Peyer's patch (tissue), 4 donors: ENCODE results near the gene PKD2. TPM values are rescaled to one million over a fixed set of nuclear protein-coding genes. Genes with fewer than 3 reads are reported as not detected.

ENCODE experiments used
- DNase-seq, 3 donors: peaks; one replicate each; pipeline ENCODE4 v3.0.0-alpha.2; 2017 to 2019
- H3K27ac ChIP-seq, 4 donors: fragments of 200-600 bp; sonication (generic); one replicate each; pipeline ENCODE4 v1.5.1; 2016 to 2019
- H3K27me3 ChIP-seq, 2 donors: fragments of 200-600 bp; sonication (generic); one replicate each; pipeline ENCODE4 v1.5.1; 2019
- H3K36me3 ChIP-seq, 3 donors: fragments of 200-600 bp; sonication (generic); one replicate each; pipeline ENCODE4 v1.5.1; 2016 to 2019
- H3K4me1 ChIP-seq, 4 donors: fragments of 200-600 bp; sonication (generic); one replicate each; pipeline ENCODE4 v1.5.1; 2016 to 2019
- H3K4me3 ChIP-seq, 4 donors: fragments of 200-600 bp; sonication (generic); 1 replicate in 3 of 4; 2 replicates in 1 of 4; pipeline ENCODE4 v1.5.1; 2016 to 2019; ENCODE audit warnings: mild to moderate bottlenecking in 1 of 4
- H3K9me3 ChIP-seq, 4 donors: fragments of 200-600 bp; sonication (generic); one replicate each; pipeline ENCODE4 v1.5.1; 2016 to 2019; ENCODE audit warnings: mild to moderate bottlenecking in 1 of 4
- CTCF ChIP-seq, 6 experiments: fragments of 450-650 bp in 4 of 6; fragments of 200-600 bp in 2 of 6; sonication (generic) in 1 of 6; IDR thresholded peaks; one replicate each; pipeline ENCODE4 v1.5.1; 2017 to 2019; ENCODE audit warnings: antibody characterized with exemption in 6 of 6, mild to moderate bottlenecking in 3 of 6, moderate library complexity in 1 of 6
- POLR2A ChIP-seq, 2 donors: fragments of 450-650 bp; IDR thresholded peaks; one replicate each; pipeline ENCODE4 v1.5.1; 2017; ENCODE audit warnings: antibody characterized with exemption in 2 of 2, mild to moderate bottlenecking in 2 of 2, moderate library complexity in 2 of 2
- total RNA-seq, 4 donors: library from RNA; depleted of rRNA; stranded (reverse); fragments of >200 nt; gene quantifications; one replicate each; pipeline ENCODE4 v1.1.0, GENCODE V29; 2016

The PKD2 gene
- total RNA-seq, 4 donors from 2014 or later: 9.8 to 238 (median 23.4) TPM

- TF ChIP-seq POLR2A (IDR thresholded peaks at IDR 0.05): no peak
- no peak for TF ChIP-seq CTCF (IDR thresholded peaks at IDR 0.05)
- Histone ChIP-seq H3K27ac (no peak overlapping the region), H3K36me3 (no peaks in the 10 kb centered on the region), H3K4me1 (peaks cover 0 to 14% (median 2%) of the 10 kb centered on the region in 4 donors), H3K27me3 (no peaks in the 10 kb centered on the region), H3K4me3 (no peak overlapping the region), H3K9me3 (no peaks in the 10 kb centered on the region)
- no peak for DNase-seq
Observed at GRCh38 chr4:88005076-88005475, 2.4 kb upstream of the PKD2 start.

- Histone ChIP-seq H3K36me3 (no peaks in the 10 kb centered on the region), H3K27ac (no peak overlapping the region), H3K9me3 (no peaks in the 10 kb centered on the region), H3K27me3 (no peaks in the 10 kb centered on the region), H3K4me3 (no peak overlapping the region), H3K4me1 (peaks cover 0 to 14% (median 2%) of the 10 kb centered on the region in 4 donors)
- no peak for DNase-seq
- TF ChIP-seq CTCF (IDR thresholded peaks at IDR 0.05) (no peak), POLR2A (IDR thresholded peaks at IDR 0.05) (no peak)
Observed at GRCh38 chr4:88005946-88006345, 1.5 kb upstream of the PKD2 start.

- H3K9me3 ChIP-seq: no peaks in the 10 kb centered on the region
- DNase-seq: no peak
- H3K36me3 ChIP-seq: no peaks in the 10 kb centered on the region
- no peaks in the 10 kb centered on the region for H3K27me3 ChIP-seq
- no peak for TF ChIP-seq POLR2A (IDR thresholded peaks at IDR 0.05)
- no peak for TF ChIP-seq CTCF (IDR thresholded peaks at IDR 0.05)
- H3K27ac ChIP-seq: peak overlapping the region in 3 of 4 donors; percentile 76 to 90 (median 85)
- H3K4me3 ChIP-seq: peak overlapping the region; percentile 73 to 97 (median 82)
- H3K4me1 ChIP-seq: peaks cover 0 to 14% (median 2%) of the 10 kb centered on the region in 4 donors
Observed at GRCh38 chr4:88006956-88007303, 505 bp upstream of the PKD2 start.

- no peaks in the 10 kb centered on the region for H3K27me3 ChIP-seq
- H3K9me3 ChIP-seq: no peaks in the 10 kb centered on the region
- H3K27ac ChIP-seq: peak overlapping the region; percentile 70 to 90 (median 80)
- H3K4me1 ChIP-seq: peaks cover 0 to 14% (median 2%) of the 10 kb centered on the region in 4 donors
- peak overlapping the region; percentile 73 to 97 (median 82) for H3K4me3 ChIP-seq
- H3K36me3 ChIP-seq: no peaks in the 10 kb centered on the region
- peak in 2 of 3 donors; percentile 48 to 59 for DNase-seq
- TF ChIP-seq POLR2A (IDR thresholded peaks at IDR 0.05) (no peak), CTCF (IDR thresholded peaks at IDR 0.05) (no peak)
Observed at GRCh38 chr4:88008122-88008742, 797 bp downstream of the PKD2 start.

GRCh38 chr4:88008743-88009171 is 1.3 kb downstream of the PKD2 start:
- Histone ChIP-seq H3K27me3 (no peaks in the 10 kb centered on the region), H3K4me3 (peak overlapping the region in 3 of 4 donors; percentile 73 to 97 (median 91)), H3K9me3 (no peaks in the 10 kb centered on the region), H3K36me3 (no peaks in the 10 kb centered on the region), H3K27ac (peak overlapping the region in 1 of 4 donors; percentile 90), H3K4me1 (peaks cover 0 to 14% (median 2%) of the 10 kb centered on the region in 4 donors)
- TF ChIP-seq CTCF (IDR thresholded peaks at IDR 0.05) (no peak), POLR2A (IDR thresholded peaks at IDR 0.05) (no peak)
- no peak for DNase-seq
